ACHN (cell line): ENCODE measurements around the gene EGFL7.
A peak's percentile ranks its signal among the peaks of the same experiment; 100 is the strongest.

Experiments
- DNase-seq: peaks from one replicate; pipeline ENCODE4 v3.0.0-alpha.2; 2015
- in situ Hi-C: cut with HindIII; loops from 2 replicates; pipeline ENCODE4 v1.10.0; 2017; ENCODE audit warnings: low sequenced_read_pairs, low pct_ligation_motif_present, low pct_unique_long_range_greater_than_20kb

Gene EGFL7

DNA sequence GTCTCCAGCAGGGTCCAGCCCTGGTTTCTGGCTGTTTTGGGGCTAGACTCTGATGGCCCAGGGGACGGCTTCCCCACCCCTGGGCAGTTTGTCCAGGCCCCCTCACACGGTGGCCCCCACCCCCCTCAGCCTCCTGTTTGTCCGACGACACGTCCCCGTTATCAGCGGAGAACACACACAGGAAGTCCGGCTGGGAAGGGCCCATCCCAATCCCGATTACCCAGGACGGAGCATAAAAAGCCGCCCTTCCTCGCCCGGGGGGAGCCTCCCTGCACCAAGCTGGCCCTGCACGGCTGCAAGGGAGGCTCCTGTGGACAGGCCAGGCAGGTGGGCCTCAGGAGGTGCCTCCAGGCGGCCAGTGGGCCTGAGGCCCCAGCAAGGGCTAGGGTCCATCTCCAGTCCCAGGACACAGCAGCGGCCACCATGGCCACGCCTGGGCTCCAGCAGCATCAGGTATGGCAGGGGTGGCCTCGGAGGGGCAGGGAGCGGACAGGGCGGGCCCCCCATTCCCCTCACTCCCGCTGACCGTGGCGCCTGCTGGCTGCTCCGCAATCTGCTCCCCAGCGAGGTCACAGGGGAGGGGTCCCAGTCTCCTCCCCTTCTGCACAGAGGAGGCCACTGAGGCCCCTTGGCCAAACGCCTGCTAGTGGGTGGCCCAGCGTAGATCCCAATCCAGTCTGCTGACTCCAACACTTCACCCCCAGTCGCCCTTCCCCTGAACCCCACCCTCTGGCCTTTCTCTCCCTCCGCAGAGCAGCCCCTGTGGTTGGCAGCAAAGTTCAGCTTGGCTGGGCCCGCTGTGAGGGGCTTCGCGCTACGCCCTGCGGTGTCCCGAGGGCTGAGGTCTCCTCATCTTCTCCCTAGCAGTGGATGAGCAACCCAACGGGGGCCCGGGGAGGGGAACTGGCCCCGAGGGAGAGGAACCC, at the start of gene EGFL7:
EGFL7 (plus strand) TSS at position 261 of the 926 bp plus-strand sequence. CDS start 5,367 bp downstream, outside the sequence.
- in situ Hi-C loops = no loop called here
- DNase-seq = no peak

DNA sequence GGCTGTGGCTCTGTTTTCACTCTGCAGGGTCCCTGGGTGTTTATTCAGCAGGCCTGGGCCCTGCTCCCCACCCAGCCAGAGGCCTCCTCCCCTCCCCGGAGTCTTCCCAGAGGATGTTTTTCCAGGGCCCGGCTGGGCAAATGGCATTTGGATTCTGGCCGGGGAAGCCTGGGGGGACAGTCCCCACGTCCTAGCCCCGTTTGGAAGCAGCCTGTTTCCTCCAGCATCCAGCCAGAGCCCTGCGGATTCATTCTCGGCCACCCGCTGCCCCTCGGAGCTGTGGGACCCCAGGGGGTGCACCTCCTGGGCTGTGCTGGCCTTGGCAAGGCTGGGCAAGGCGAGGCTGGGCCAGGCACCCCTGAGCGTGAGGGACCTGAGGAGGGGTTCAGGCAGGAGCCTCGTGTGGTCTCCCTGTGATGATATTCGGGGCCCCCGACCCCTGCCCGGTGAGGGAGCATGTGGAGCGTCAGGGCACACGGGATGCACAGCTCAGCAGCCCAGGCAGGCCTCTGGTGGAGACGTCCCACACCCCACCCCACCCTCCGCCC, 48.8 kb upstream of the EGFL7 start:
- DNase-seq = no peak
- in situ Hi-C loops = no loop called here

DNA sequence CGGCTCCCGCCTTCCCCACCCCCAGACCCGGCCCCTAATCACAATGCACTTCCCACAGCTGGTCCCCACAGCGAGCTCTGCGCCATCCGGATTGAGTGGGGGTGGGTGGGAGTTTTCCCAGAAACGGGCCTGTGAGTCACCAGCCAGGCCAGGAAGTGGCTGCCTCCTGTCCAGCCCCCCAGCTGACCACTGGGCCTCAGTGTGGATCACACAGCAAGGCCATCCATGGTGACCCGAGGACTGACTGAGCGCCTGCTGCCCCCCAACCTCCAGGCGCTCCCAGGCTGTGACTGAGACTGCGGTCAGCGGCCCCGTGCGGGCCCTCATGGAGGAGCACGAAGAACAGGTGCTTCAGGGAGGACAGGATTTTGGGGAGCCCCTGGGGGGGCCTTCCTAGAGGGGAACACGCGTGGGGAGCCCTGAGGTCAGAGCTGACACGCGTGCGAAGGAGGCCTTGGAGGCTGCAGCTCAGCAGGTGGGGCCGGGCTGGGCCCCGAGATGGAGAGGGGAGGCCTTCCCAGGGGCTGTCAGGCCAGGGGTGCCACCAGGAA, 48.3 kb upstream of the EGFL7 start:
- peak; percentile 15 for DNase-seq
- in situ Hi-C loops = no loop called here

GRCh38 chr9:136614967-136615623, 47.6 kb upstream of the EGFL7 start:
- DNase-seq = no peak
- in situ Hi-C loops = no loop called here

DNA sequence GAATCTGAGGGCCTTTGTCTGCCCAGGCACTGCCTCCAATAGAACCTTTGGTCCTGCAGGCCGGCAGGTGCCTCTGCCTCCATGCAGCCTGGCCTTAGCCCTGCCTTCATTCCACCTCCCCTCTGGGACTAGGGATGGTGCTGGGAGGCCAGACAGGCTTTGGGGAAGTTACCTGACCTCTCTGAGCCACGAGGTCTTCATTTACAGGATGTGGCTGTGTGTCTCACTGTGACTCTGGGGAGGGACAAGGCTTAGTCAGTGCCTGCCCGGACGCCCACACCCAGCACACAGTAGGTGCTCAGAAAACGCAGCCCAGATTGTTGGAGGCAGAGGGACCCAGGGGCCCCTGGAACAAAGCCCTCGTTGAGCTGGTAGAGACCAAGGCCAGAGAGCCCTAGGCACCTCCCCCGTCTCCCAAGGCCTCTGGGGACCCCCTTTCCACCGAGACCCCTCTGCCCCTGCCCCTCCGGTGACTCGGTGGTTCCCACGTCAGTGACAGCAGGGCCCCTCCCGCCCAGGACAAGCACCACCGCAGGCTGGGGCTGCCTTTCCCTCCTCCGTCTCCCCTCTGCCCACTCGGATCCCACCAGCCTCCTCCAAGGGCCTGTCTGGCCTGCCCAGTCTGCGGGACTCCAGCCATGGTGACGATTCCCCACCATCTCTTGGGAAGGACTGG, 46.9 kb upstream of the EGFL7 start:
- in situ Hi-C loops = no loop called here
- no peak for DNase-seq

DNA sequence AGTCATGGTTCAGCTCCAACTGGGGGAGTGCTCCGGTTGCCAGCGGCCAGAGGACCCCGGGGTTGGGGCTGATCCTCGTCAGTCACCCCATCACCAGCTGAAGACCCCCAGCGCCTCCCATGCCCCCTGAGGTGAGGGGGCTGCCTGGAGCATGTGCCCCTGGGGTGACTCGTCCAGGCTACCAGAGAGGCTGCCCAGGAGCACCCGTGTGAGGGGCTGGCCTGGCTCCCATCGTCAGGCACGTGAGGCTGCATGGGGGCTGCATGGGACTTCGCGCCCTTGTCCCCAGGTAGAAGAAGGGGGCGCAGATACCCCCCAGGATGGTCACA, 46.4 kb upstream of the EGFL7 start:
- in situ Hi-C loops = no loop called here
- DNase-seq = no peak

DNA sequence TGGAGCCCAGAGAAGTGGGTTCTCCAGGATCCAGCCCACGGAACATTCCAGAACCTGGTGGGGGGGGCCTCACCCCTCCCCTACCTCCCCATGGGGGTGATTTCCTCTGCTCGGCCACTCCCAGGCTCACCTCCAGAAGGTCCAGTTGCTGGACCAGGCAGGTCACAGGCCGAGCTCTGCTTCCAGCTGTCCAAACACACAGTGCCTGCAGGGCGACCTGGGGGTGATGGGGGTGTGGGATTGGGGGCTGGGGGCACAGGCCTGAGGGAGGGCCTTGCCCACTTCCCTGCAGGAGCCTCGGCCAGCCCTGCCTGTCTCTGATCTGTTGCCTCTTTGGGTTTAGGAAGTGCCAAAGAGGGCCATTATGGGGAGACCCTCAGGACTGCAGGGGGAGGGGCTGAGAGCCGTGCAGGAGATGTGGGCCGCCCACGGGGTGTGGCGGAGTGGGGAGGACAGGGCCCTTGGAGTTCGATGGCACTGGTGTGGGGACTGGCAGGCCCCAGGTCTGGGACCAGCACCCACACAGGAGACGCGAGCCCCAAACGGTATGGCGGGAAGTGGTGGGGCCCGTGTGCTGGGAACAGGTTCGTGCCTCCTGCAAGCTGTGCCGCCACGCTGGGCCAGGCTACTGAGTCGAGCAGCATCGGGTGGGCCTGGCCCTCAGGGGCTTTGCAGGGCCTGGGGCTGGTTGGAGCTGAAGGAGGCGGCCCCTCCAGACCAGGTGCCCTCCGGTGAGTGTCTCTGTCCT, 45.6 kb upstream of the EGFL7 start:
- in situ Hi-C loops = no loop called here
- no peak for DNase-seq

DNA sequence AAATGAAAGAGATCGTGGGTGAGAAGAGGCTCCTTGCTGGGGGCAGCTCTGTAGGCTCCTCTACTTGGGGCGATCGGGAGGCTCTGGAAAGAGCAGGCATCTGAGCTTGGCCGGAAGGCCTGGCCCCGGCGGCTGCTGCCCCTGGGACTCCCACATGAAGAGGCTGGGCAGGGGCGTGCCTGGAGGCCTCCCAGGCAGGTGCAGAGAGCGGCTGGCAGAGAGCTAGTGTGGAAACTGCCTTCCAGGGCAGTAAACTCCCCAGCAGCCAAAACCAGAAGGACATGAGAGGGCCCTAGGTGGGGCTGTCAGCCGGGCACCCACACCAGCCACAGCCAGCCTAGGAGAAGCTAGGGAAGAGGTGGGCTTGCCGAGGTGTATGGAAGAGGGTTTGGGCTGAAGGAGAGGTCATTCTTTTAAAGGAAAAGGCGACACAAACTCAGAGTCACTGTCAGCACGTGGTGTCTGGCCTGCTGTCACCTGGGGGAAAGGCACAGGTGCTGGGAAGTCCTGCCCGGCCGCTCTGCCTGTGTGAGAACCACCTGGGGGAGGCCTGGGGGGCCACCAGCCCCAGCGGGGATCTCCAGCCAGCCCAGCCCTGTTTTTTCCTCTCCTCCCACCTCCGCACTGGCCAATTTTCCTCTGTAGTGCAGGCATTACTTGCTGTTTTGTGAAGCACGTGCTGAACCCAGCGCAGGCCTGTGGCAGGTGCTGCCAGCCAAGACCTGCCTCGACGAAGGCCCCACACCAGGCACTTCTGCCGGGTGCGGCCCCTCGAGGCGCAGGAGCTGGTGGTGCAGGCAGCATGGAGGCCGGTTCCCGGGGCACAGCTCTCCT, 44.8 kb upstream of the EGFL7 start:
- in situ Hi-C loops = no loop called here
- no peak for DNase-seq

- in situ Hi-C loops = no loop called here
- DNase-seq = no peak
Observed at GRCh38 chr9:136618580-136619547, 43.9 kb upstream of the EGFL7 start.

DNA sequence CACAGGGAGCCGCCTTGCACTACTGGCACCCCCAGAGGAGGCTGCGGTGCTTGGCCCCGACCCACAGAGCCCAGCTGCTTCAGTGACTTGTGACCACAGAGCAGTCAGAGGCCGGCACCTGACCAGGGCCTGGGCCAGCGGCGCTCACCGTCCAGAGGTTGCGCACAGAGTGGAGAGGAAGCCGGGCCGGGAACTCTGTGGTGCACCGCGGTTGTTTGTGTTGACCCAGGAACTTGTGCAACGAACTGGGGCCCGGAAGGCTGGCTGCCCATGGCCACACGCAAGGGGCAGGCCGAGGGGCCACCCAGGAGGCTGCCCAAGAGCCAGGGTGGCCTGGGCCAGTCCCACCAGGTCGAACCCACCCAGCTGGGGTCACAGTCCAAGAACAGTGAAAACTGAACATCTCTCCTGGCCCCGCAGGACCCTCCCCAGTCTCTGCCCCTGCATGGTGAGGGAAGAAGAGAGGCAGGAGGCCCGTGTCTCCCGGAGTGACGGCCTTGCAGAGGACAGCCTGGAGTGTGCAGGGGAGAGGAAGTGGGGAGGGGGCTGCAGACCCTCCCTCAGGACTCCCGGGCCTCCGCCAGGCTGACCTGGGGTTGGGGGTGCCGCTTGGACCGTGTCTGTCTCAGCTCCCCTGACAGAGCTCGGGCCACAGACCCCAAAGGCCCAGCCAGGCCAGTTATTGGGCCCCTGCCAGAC, 42.8 kb upstream of the EGFL7 start:
- in situ Hi-C loops = no loop called here
- no peak for DNase-seq

- DNase-seq = no peak
- in situ Hi-C loops = no loop called here
Observed at GRCh38 chr9:136620441-136621018, 42.2 kb upstream of the EGFL7 start.

DNA sequence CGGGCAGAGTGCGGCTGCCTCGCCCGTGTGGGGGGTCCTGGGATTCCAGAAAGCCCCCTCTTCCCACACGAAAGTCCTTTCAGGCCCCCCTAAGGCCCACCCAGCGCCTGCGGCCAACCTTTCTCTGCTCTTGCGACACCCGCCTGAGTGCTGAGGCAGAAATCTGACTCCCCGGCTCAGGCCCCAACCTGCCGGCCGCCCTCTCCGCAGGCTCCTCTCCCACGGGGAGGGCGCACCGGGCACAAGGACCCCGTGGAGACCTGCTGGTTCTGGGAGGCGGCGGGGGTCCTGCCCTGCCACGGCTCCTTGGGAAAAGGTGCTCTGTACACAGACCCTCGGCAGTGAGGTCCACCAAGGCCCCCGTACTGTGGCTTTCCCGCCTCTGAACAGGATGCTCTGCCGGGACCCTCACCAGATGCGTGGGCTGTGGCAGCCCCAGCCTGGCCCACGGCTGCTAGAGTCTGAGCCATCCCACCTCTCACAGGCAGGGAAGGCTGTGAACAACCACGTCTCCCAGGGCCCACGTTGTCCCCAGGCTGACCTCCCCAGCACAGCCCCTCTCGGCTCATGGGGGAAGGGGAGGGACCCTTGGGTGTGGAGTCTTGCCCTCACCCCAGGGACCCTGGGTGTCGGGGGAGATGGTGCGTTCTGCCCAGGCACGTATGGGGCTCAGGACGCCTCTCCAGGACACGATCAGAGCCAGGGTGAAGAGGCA, 41.5 kb upstream of the EGFL7 start:
- in situ Hi-C loops = no loop called here
- DNase-seq = no peak

DNA sequence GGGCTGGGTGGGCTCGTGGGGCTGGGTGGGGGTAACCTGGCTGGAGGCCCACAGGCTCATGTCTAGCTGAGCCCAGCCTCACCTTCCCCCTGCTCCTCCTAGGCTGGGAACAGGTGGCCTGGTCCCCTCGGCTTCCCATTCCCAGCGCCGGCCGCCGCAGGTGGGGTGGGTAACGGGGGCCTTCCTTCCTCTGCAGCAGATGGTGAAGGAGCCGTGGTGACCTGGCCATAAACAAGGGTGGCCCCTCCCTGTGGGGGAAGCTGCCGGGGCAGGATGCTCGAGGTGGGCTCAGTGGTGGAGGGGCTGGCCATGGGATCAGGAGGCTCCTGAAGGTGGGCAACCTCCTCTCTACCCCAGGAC, 41.0 kb upstream of the EGFL7 start:
- in situ Hi-C loops = no loop called here
- DNase-seq = no peak

- no peak for DNase-seq
- in situ Hi-C loops = no loop called here
Observed at GRCh38 chr9:136622538-136622948, 40.2 kb upstream of the EGFL7 start.
